A172 (cell line): ENCODE data around the gene ABCA8. TPM values are rescaled to one million over a fixed set of nuclear protein-coding genes. Genes with fewer than 3 reads are reported as not detected.

Experiments used
- DNase-seq: peaks from one replicate; pipeline ENCODE4 v3.0.0-alpha.2; 2015; ENCODE audit warnings: low spot score
- total RNA-seq: library from RNA; depleted of rRNA; stranded (reverse); fragments of >200 nt; shearing (Covaris generic); gene quantifications from 2 replicates; pipeline ENCODE4 v1.2.3, GENCODE V29; 2014

Gene ABCA8
- total RNA-seq, 1 experiment from 2014 or later = not detected

GRCh38 chr17:68942389-68942788 lies 12.8 kb downstream of the ABCA8 start:
- no peak for DNase-seq

- DNase-seq = no peak
These were observed 13.4 kb downstream of the ABCA8 start for GRCh38 chr17:68941761-68942160.

- DNase-seq = no peak
These were observed 16.0 kb downstream of the ABCA8 start for GRCh38 chr17:68939195-68939594.

- no peak for DNase-seq
These were observed 17.2 kb downstream of the ABCA8 start for GRCh38 chr17:68937890-68938514.

DNA sequence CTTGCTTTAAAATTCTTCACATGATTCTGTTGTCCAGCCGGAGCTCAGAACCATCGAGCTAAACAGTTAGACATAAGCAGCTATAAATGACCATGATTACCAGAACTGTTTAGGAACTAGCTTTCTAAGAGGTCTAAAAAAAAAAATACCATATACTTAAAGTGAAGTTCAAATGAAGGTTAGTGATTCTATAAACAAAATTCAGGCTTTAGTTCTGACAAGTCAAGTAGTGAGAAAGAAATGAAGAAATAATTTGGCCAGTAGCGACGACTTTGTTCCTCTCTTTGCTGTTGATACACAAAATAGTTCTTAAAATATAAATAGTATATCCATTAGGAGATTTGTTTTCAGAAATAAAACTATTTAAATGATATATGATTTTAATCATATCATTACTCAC lies 27.7 kb downstream of the ABCA8 start:
- no peak for DNase-seq

- DNase-seq = no peak
These were observed 30.1 kb downstream of the ABCA8 start for GRCh38 chr17:68924793-68925720.

DNA sequence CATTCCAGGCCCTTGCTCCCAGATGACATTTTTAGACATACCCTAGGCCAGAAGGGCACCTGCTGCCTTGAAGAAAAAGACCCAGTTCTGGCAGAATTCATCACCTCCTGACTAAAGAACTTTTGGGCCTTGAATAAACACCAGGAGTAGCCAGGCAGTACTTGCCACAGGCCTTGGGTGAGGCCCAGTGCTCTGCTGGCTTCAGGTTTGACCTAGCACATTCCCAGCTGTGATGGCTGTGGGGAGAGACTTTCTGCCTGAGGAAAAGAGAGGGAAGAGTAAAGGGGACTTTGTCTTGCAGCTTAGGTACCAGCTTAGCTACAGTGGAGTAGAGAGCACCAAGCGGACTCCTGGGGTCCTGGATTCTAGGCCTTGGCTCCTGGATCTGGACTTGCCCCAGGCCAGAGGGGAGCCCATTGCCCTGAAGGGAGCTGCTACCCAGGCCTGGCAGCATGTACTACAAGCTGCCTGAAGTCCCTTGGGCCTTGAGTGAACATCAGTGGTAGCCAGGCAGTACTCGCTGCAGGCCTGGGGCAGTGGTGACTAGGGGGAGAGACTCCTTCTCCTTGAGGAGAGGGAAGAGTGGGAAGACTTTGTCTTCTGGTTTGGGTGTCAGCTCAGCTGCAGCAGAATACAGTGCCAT lies 44.3 kb downstream of the ABCA8 start:
- no peak for DNase-seq

GRCh38 chr17:68910251-68910705 lies 44.9 kb downstream of the ABCA8 start:
- DNase-seq = no peak

- DNase-seq = peak; percentile 64
These were observed 46.1 kb downstream of the ABCA8 start for GRCh38 chr17:68909066-68909465.

- no peak for DNase-seq
These were observed 47.1 kb downstream of the ABCA8 start for GRCh38 chr17:68908045-68908444.

- DNase-seq = peak; percentile 7
These were observed 48.6 kb downstream of the ABCA8 start for GRCh38 chr17:68906638-68907037.

DNA sequence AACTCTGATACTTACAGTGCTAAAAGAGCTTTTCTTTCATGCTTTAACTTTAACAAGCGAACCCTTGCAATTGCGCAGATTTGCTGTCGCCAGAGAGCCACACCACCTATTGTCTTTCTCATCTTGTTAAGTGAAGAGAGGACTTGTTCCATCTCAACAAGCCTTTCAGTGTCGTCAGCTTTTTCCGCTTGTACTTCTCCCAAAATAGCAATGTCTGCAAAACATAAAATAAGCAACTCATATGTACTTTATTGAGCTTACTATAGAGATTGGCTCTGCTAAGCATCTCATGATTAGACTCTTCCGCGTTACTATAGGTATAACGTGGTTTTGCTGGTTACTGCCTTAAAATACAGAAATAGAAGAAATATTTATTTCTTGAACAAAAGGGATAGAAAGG lies 51.9 kb downstream of the ABCA8 start:
- no peak for DNase-seq

DNA sequence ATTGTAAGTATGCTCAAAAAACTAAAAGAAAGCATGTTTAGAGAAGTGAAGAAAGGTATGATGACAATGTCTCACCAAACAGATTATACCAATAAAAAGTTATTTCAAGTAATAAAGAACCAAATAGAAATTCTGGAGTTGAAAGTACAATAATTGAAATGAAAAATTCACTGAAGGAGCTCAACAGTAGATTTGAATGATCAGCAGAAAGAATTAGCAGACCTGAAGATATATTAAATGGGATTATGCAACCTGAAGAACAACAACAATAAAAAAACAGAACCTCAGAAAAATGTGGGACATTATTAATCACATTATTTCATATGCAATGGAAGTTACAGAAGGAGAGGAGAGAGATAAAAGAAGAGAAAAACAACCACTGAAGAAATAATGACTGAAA lies 57.6 kb downstream of the ABCA8 start:
- no peak for DNase-seq

DNA sequence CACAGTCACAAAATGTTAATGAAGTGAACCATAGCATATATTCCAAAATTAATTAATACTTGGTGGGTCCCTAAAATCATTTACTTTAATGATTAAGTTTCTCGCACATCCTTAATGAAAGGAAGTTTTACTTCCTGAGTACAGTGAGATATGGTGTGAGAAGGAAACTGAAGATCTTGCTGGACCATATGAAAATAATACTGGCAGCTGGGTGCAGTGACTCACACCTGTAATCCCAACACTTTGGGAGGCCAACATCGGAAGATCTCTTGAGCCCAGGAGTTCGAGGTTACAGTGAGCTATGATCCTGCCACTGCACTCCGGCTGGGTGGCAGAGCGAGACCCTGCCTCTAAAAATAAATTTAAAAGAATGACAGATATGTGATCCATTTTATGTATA lies 62.5 kb downstream of the ABCA8 start:
- DNase-seq = no peak

DNA sequence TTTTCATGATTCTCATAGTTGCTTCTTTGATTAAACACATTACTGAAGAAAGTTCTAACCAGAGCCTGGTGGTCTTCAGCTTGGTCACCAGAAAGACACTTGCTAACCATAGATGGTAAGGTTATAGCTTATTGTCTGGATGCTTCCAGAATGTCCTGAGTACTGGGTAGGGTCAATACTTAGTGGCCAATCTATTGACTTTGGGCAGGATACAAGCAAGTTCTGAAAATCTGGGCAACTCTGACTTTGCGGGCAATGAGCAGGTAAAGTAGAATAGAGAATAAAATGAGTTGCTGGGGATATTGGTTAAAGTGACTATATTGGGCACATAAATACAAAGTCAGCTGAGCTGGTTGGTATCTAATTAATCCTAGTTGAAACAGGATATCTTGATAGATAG lies 63.0 kb downstream of the ABCA8 start:
- DNase-seq = no peak

GRCh38 chr17:68886401-68886800 lies 68.8 kb downstream of the ABCA8 start:
- DNase-seq = no peak

DNA sequence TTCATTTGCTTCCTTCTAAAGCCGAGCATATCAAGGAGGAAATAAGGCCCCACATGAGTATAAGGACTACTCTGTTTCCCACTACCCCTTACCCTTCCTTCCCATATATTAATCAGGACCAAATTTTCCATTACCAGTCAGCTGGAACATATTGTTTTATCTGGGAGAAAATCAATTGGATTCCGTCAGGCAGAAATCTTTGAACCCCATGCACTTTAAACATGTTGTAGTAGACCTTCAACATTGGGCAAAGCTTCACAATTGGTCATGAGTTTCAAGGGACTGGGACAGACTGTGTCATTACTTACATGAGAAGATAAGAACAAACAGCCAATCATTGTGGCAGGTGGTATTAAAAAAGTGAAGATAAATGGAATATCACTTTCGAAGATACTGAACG lies 70.3 kb downstream of the ABCA8 start:
- no peak for DNase-seq

GRCh38 chr17:68878226-68878885 lies 76.8 kb downstream of the ABCA8 start:
- DNase-seq = no peak

DNA sequence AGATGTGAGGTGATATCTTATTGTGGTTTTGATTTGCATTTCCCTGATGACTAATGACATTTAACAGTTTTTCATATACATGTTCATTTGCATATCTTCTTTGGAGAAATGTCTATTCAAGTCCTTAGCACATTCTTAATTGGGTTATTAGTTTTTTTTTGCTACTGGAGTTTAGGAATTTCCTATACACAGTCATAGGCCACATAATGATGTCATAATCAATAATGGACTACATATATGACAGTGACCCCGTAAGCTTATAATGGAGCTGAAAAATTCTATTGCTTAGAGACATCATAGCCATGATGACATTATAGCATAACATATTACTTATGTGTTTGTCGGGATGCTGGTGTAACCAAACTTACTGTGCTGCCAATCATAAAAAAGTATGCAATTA lies 83.7 kb downstream of the ABCA8 start:
- DNase-seq = no peak

DNA sequence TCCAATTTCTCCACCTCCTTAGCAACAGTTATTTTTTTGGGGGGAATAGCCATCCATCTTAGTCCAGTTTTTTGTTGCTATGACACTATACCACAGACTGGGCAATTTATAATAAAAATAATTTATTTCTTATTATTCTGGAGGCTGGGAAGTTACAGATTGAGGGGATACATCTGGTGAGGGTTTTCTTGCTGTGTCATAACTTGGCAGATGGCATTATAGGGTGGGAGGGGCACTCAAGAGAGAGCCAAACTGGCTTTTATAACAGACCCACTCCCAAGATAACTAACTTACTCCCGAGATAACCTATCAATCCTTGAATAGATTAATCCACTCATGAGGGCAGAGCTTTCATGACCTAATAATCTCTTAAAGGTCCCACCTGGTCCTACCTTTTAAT lies 84.2 kb downstream of the ABCA8 start:
- DNase-seq = no peak

DNA sequence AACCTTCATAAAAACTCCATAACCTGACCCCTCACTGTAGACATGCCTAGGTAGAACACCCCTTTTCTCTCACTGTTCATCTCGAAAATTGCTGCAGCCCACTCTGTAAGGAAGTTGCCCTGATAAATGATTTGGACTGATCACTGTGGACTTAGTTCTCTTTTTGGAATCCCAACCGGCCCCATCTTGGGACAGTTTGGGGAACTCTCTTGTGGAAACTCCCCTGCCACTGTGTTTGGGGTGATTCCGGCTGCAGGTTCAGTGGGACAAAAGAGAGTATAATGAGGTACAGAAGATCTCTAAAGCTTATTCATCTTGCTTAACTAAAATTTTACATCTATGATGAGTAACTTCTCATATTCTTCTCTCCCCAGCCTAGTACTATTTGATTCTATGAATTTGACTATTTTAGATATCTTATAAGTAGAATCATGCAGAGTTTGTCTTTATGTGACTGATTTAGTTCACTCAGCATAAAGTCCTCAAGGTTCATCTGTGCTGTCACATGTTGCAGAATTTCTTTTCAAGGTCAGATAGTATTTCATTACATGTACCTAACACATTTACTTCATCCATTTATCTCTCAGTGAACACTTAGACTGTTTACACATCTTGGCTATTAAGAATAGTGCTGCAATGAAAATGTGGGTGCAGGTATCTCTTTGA lies 84.9 kb downstream of the ABCA8 start:
- no peak for DNase-seq

- DNase-seq = no peak
These were observed 86.5 kb downstream of the ABCA8 start for GRCh38 chr17:68868708-68869107.
